AG04450 (cell line): ENCODE results near the gene LCE7A. TPM values are rescaled to one million over a fixed set of nuclear protein-coding genes. Genes with fewer than 3 reads are reported as not detected.

Source experiments
- CTCF ChIA-PET: fragments of 300-600, 350-600 bp; formaldehyde crosslinking; extraction: SDS; loops from one replicate; lab custom pipeline; 2022; ENCODE audit warnings: antibody characterized with exemption, inconsistent platforms; lab: Charles Lee
- POLR2A ChIA-PET: fragments of 350-600 bp; formaldehyde crosslinking; extraction: SDS; loops from one replicate; lab custom pipeline; 2021; ENCODE audit warnings: antibody characterized with exemption, inconsistent platforms; lab: Yijun Ruan, JAX
- DNase-seq: peaks from one replicate; pipeline ENCODE4 v3.0.0-alpha.2; 2011; ENCODE audit warnings: low read depth, low spot score
- H3K27ac ChIP-seq: one replicate; pipeline ENCODE4 v1.5.1; 2012; ENCODE audit warnings: low read depth, low read length, control low read depth
- H3K27me3 ChIP-seq: one replicate; pipeline ENCODE4 v1.6.0; 2012; ENCODE audit warnings: low read length; ENCODE audit not compliant: control insufficient read depth, insufficient read depth
- H3K4me3 ChIP-seq: 2 replicates; pipeline ENCODE4 v1.5.1; 2011; ENCODE audit warnings: mild to moderate bottlenecking, low read depth, low read length, control low read depth
- H3K9me3 ChIP-seq: 2 replicates; pipeline ENCODE4 v1.5.1; 2012; ENCODE audit warnings: low read length; ENCODE audit not compliant: control insufficient read depth, insufficient read depth
- polyA plus RNA-seq: library from polyadenylated mRNA; depleted of rRNA; stranded (reverse); fragments of >200 nt; gene quantifications from 2 replicates; pipeline ENCODE4 v1.2.3, GENCODE V29; 2011
- TF ChIP-seq, protein P1 (sequence below): IDR thresholded peaks from 2 replicates; pipeline ENCODE4 v1.5.1; 2011; ENCODE audit warnings: low read depth, low read length, control low read depth, inconsistent platforms

Gene LCE7A
- polyA plus RNA-seq, 1 experiment = not detected

DNA sequence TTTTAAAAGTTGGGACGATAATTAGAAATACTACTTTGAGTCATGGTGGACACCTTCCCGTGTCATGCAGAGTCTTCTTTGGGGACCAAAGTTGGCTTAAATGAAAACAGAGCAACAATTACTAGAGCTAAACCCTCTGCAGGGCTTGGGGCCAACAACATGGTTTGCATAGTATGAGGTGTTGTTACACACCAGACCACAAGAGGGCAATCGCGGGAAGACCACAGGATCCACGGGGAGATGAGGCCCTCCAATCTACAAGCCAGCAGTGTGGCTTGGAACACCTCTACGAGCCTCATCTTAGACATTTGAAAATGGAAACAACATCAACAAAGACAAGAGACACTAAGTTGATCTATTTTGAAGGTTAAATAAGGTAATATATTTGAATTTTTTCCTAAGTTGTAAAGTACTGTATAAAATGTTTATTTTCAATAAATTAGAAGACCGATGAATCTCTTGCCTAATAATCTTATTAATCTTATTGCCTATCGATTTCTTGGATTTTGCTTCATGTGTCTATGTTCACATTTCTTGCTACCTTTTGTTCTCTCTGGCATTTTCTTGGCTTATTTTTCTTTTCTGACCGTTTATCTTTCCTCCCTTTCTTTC, 10.1 kb downstream of the LCE7A start:
- CTCF ChIA-PET = interaction anchor here (0.5 to 2.5 kb wide), 5 partner anchors 24 to 1244 kb away, joined by 3 to 15 read pairs (median 4); no protein-coding TSS in a partner anchor
- Histone ChIP-seq H3K27ac (no peak overlapping the region), H3K9me3 (no peaks in the 10 kb centered on the region), H3K4me3 (no peak overlapping the region), H3K27me3 (no peaks in the 10 kb centered on the region)
- POLR2A ChIA-PET = no interaction called here
- TF ChIP-seq, protein P1, sequence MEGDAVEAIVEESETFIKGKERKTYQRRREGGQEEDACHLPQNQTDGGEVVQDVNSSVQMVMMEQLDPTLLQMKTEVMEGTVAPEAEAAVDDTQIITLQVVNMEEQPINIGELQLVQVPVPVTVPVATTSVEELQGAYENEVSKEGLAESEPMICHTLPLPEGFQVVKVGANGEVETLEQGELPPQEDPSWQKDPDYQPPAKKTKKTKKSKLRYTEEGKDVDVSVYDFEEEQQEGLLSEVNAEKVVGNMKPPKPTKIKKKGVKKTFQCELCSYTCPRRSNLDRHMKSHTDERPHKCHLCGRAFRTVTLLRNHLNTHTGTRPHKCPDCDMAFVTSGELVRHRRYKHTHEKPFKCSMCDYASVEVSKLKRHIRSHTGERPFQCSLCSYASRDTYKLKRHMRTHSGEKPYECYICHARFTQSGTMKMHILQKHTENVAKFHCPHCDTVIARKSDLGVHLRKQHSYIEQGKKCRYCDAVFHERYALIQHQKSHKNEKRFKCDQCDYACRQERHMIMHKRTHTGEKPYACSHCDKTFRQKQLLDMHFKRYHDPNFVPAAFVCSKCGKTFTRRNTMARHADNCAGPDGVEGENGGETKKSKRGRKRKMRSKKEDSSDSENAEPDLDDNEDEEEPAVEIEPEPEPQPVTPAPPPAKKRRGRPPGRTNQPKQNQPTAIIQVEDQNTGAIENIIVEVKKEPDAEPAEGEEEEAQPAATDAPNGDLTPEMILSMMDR = peak; percentile 83
- DNase-seq = peak; percentile 4

DNA sequence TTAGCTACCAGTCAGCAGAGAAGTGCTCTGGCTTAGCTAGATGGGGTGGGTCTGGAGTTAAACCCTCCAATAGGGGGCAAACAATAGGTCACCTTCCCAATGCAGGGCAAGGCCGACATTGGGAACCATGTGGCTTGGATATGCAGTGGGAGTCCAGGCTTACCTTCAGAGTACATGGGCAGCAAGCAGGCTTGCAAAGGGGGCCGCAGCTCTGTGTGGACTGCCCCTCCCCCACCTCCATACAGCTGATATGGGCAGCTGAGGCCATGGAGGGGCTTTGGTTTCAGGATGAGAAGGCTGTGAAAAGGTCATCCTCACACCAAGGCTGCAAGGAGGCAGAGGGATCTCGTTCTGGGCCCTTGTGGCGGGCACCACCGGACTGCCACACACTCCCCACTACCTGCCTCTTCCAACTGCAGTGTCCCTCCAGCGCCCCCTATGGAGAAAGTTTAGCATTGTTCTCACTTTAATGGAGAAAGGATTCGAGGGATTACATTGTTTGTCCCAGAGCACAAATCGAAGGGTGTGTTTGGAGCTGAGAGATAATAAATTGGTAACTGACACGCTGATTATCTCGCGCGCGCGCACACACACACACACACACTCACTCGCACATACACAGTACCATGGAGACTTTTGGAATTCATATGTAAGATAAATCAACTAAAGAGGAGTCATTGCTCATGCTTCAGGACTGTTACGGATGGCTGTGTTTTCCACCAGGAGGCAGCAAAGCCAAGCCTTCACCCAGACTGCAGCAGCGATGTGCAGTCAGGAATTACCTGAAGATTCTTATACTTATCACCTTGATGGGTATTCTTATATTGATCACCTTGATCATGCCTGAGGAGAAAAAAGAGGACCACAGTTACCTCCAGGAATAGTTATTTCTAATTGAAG, 11.3 kb downstream of the LCE7A start:
- ChIA-PET CTCF (interaction anchor here (0.6 to 2.5 kb wide), 5 partner anchors 15 to 350 kb away, joined by 3 to 15 read pairs (median 4); no protein-coding TSS in a partner anchor), POLR2A (no interaction called here)
- no peaks in the 10 kb centered on the region for H3K27me3 ChIP-seq
- H3K9me3 ChIP-seq = no peaks in the 10 kb centered on the region
- no peak overlapping the region for H3K27ac ChIP-seq
- DNase-seq = no peak
- TF ChIP-seq, protein P1 = 0 out of 2 replicates have a peak, but pooled peaks have one; percentile 2
- no peak overlapping the region for H3K4me3 ChIP-seq

DNA sequence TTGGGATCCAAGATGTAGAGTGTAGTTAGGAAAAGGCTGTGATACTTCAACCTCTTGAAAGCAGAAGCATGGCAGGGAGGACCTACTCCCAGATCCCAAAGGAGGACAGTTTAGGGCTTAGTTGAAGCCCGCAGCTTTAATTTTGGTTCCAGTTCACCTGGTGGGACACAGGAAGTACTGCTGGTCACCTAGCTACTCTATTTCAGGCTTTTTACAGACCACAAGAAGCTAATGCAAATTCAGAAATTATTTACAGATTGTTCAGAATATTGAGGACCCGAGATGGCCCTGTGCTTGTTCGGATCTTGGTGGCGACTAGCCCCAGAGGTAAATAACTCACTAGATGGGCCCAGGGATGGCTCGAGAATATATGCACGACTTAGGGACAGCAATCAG, 11.9 kb downstream of the LCE7A start:
- POLR2A ChIA-PET = no interaction called here
- TF ChIP-seq, protein P1 = no peak
- H3K27ac ChIP-seq = no peak overlapping the region
- CTCF ChIA-PET = interaction anchor here (1.0 kb wide), 1 partner anchor 16 kb away, joined by 4 read pairs; no protein-coding TSS in a partner anchor
- no peaks in the 10 kb centered on the region for H3K9me3 ChIP-seq
- DNase-seq = no peak
- no peak overlapping the region for H3K4me3 ChIP-seq
- H3K27me3 ChIP-seq = no peaks in the 10 kb centered on the region

DNA sequence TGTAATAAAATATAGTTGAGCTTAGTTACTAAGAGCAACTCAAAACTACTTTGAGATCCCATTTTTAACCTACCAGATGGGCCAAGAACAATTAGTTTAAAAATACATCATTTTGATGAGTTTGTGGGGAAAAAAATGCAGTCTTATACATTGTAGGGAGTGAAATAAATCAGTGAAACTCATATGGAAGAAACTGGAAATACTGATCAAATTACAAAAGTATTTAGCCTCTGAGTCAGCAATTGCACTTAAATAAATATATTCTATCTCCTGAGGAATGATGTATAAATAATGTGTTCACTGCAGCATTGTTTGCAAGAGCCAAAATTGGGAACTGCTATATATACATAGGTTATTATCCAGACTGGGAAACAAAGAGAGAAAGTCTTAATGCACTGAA, 13.7 kb downstream of the LCE7A start:
- Histone ChIP-seq H3K4me3 (no peak overlapping the region), H3K9me3 (no peaks in the 10 kb centered on the region), H3K27ac (no peak overlapping the region), H3K27me3 (no peaks in the 10 kb centered on the region)
- CTCF ChIA-PET = interaction anchor here (1.3 kb wide), 1 partner anchor 76 kb away, joined by 3 read pairs; no protein-coding TSS in a partner anchor
- TF ChIP-seq, protein P1 = no peak
- DNase-seq = no peak
- POLR2A ChIA-PET = no interaction called here
